ENCODE results near the gene CSHL1. TPM values are rescaled to one million over a fixed set of nuclear protein-coding genes. Genes with fewer than 3 reads are reported as not detected.
"Not testable (repeated sequence)": the region's sequence is repeated elsewhere in the genome, so short reads cannot be mapped to it uniquely, and the experiment has no call there.

The CSHL1 gene
- total RNA-seq, 1 donor from 2014 or later: not detected

GRCh38 chr17:63914471-63914870 lies 3.4 kb upstream of the CSHL1 start:
- H3K9me3 ChIP-seq: no peaks in the 10 kb centered on the region
- no peak overlapping the region for H3K4me3 ChIP-seq
- no peak overlapping the region for H3K27ac ChIP-seq
- H3K36me3 ChIP-seq: no peaks in the 10 kb centered on the region
- intact Hi-C loops (cut with DNase I): loop anchor here (10.0 kb wide), 2 partner anchors 110 to 220 kb away; partner anchors contain the start of genes ERN1 and ICAM2
- no peak for TF ChIP-seq POLR2AphosphoS5 (IDR thresholded peaks at IDR 0.05; ENCODE audit: insufficient read depth in 1 of 2, low read depth in 1 of 2)
- no peak for DNase-seq (ENCODE audit: extremely low spot score in 2 of 2)
- no peaks in the 10 kb centered on the region for H3K4me1 ChIP-seq
- H3K27me3 ChIP-seq: no peaks in the 10 kb centered on the region

GRCh38 chr17:63911657-63912100 lies 621 bp upstream of the CSHL1 start:
- Histone ChIP-seq H3K4me1 (no peaks in the 10 kb centered on the region), H3K27me3 (no peaks in the 10 kb centered on the region), H3K36me3 (no peaks in the 10 kb centered on the region), H3K4me3 (no peak overlapping the region), H3K9me3 (no peaks in the 10 kb centered on the region), H3K27ac (no peak overlapping the region)
- no peak for DNase-seq (ENCODE audit: extremely low spot score in 2 of 2)
- TF ChIP-seq POLR2A (IDR thresholded peaks at IDR 0.05): no peak
- peak; percentile 33 to 80 (median 65) for TF ChIP-seq CTCF (IDR thresholded peaks at IDR 0.05)
- no peak for TF ChIP-seq POLR2AphosphoS5 (IDR thresholded peaks at IDR 0.05; ENCODE audit: insufficient read depth in 1 of 2, low read depth in 1 of 2)
- intact Hi-C loops (cut with DNase I): loop anchor here (10.0 kb wide), 2 partner anchors 113 to 223 kb away; partner anchors contain the start of genes ERN1 and ICAM2

GRCh38 chr17:63910096-63910495 lies 962 bp downstream of the CSHL1 start:
- Histone ChIP-seq H3K36me3 (no peaks in the 10 kb centered on the region), H3K9me3 (no peaks in the 10 kb centered on the region), H3K27ac (no peak overlapping the region), H3K4me3 (no peak overlapping the region), H3K4me1 (no peaks in the 10 kb centered on the region), H3K27me3 (no peaks in the 10 kb centered on the region)
- no peak for DNase-seq (ENCODE audit: extremely low spot score in 2 of 2)
- no peak for TF ChIP-seq POLR2AphosphoS5 (IDR thresholded peaks at IDR 0.05; ENCODE audit: insufficient read depth in 1 of 2, low read depth in 1 of 2)
- no peak for TF ChIP-seq CTCF (IDR thresholded peaks at IDR 0.05)
- TF ChIP-seq POLR2A (IDR thresholded peaks at IDR 0.05): no peak
- intact Hi-C loops (cut with DNase I): loop anchor here (10.0 kb wide), 2 partner anchors 115 to 225 kb away; partner anchors contain the start of genes ERN1 and ICAM2

GRCh38 chr17:63909586-63909985 lies 1.5 kb downstream of the CSHL1 start:
- H3K9me3 ChIP-seq; DNase-seq (ENCODE audit: extremely low spot score in 2 of 2); H3K36me3 ChIP-seq; H3K4me1 ChIP-seq; intact Hi-C loops (cut with DNase I); H3K27me3 ChIP-seq; H3K27ac ChIP-seq; H3K4me3 ChIP-seq: not testable (repeated sequence)

GRCh38 chr17:63907161-63907778 lies 3.8 kb downstream of the CSHL1 start:
- H3K27me3 ChIP-seq; H3K36me3 ChIP-seq; intact Hi-C loops (cut with DNase I); H3K4me3 ChIP-seq; H3K4me1 ChIP-seq; H3K9me3 ChIP-seq; H3K27ac ChIP-seq; DNase-seq (ENCODE audit: extremely low spot score in 2 of 2): not testable (repeated sequence)

- H3K36me3 ChIP-seq; H3K4me1 ChIP-seq; DNase-seq (ENCODE audit: extremely low spot score in 2 of 2); intact Hi-C loops (cut with DNase I); H3K4me3 ChIP-seq; H3K9me3 ChIP-seq; H3K27me3 ChIP-seq; H3K27ac ChIP-seq: not testable (repeated sequence)
These were observed 6.3 kb downstream of the CSHL1 start for GRCh38 chr17:63904796-63905195.

GRCh38 chr17:63903787-63904201 lies 7.3 kb downstream of the CSHL1 start:
- H3K36me3 ChIP-seq; H3K9me3 ChIP-seq; H3K27me3 ChIP-seq; DNase-seq (ENCODE audit: extremely low spot score in 2 of 2); H3K4me1 ChIP-seq; H3K27ac ChIP-seq; H3K4me3 ChIP-seq; intact Hi-C loops (cut with DNase I): not testable (repeated sequence)
- TF ChIP-seq CTCF (IDR thresholded peaks at IDR 0.05): peak in 1 of 3 experiments; percentile 23

- H3K4me1 ChIP-seq; H3K36me3 ChIP-seq; intact Hi-C loops (cut with DNase I); H3K27ac ChIP-seq; H3K27me3 ChIP-seq; DNase-seq (ENCODE audit: extremely low spot score in 2 of 2); H3K9me3 ChIP-seq; H3K4me3 ChIP-seq: not testable (repeated sequence)
These were observed 9.1 kb downstream of the CSHL1 start for GRCh38 chr17:63901971-63902370.

- H3K4me1 ChIP-seq; H3K4me3 ChIP-seq; H3K27me3 ChIP-seq; H3K9me3 ChIP-seq; H3K36me3 ChIP-seq; H3K27ac ChIP-seq; DNase-seq (ENCODE audit: extremely low spot score in 2 of 2); intact Hi-C loops (cut with DNase I): not testable (repeated sequence)
These were observed 11.9 kb downstream of the CSHL1 start for GRCh38 chr17:63898899-63899798.
